ENCODE measurements around the gene MYO1D.

MYO1D gene

GRCh38 chr17:32609884-32610650, 266.9 kb downstream of the MYO1D start:
- no peaks in the 10 kb centered on the region for H3K27me3 ChIP-seq (replicated peaks; ENCODE audit: control insufficient read depth, insufficient read depth, low read length, poor library complexity, severe bottlenecking)
- no peak overlapping the region for H3K27ac ChIP-seq (ENCODE audit: insufficient read depth, low read length, poor library complexity, severe bottlenecking)
- no peaks in the 10 kb centered on the region for H3K9me3 ChIP-seq (ENCODE audit: control insufficient read depth, low read length)
- no peak overlapping the region for H3K4me3 ChIP-seq (ENCODE audit: insufficient read depth, low read depth, low read length, poor library complexity, severe bottlenecking)
- DNase-seq = no peak
- no peaks in the 10 kb centered on the region for H3K4me1 ChIP-seq (ENCODE audit: control insufficient read depth, insufficient read depth, low read length, poor library complexity, severe bottlenecking)
- no peaks in the 10 kb centered on the region for H3K36me3 ChIP-seq (ENCODE audit: control insufficient read depth, insufficient read depth, low read length)

- peak; percentile 17 to 44 (median 36) for DNase-seq
- Histone ChIP-seq H3K27me3 (replicated peaks; ENCODE audit: control insufficient read depth, insufficient read depth, low read length, poor library complexity, severe bottlenecking) (no peaks in the 10 kb centered on the region), H3K27ac (ENCODE audit: insufficient read depth, low read length, poor library complexity, severe bottlenecking) (no peak overlapping the region), H3K4me3 (ENCODE audit: insufficient read depth, low read depth, low read length, poor library complexity, severe bottlenecking) (no peak overlapping the region), H3K36me3 (ENCODE audit: control insufficient read depth, insufficient read depth, low read length) (no peaks in the 10 kb centered on the region), H3K4me1 (ENCODE audit: control insufficient read depth, insufficient read depth, low read length, poor library complexity, severe bottlenecking) (no peaks in the 10 kb centered on the region), H3K9me3 (ENCODE audit: control insufficient read depth, low read length) (no peaks in the 10 kb centered on the region)
These were observed 267.8 kb downstream of the MYO1D start for GRCh38 chr17:32609085-32609484.

- no peaks in the 10 kb centered on the region for H3K27me3 ChIP-seq (replicated peaks; ENCODE audit: control insufficient read depth, insufficient read depth, low read length, poor library complexity, severe bottlenecking)
These were observed 268.7 kb downstream of the MYO1D start for GRCh38 chr17:32608267-32608666.

GRCh38 chr17:32604966-32605365, 272.0 kb downstream of the MYO1D start:
- no peak for DNase-seq
- Histone ChIP-seq H3K36me3 (ENCODE audit: control insufficient read depth, insufficient read depth, low read length) (no peaks in the 10 kb centered on the region), H3K9me3 (ENCODE audit: control insufficient read depth, low read length) (no peaks in the 10 kb centered on the region), H3K27me3 (replicated peaks; ENCODE audit: control insufficient read depth, insufficient read depth, low read length, poor library complexity, severe bottlenecking) (no peaks in the 10 kb centered on the region), H3K27ac (ENCODE audit: insufficient read depth, low read length, poor library complexity, severe bottlenecking) (no peak overlapping the region), H3K4me1 (ENCODE audit: control insufficient read depth, insufficient read depth, low read length, poor library complexity, severe bottlenecking) (no peaks in the 10 kb centered on the region), H3K4me3 (ENCODE audit: insufficient read depth, low read depth, low read length, poor library complexity, severe bottlenecking) (no peak overlapping the region)

More at GRCh38 chr17:32608267-32608666, 268.7 kb downstream of the MYO1D start:
- Histone ChIP-seq H3K9me3 (ENCODE audit: control insufficient read depth, low read length) (no peaks in the 10 kb centered on the region), H3K4me3 (ENCODE audit: insufficient read depth, low read depth, low read length, poor library complexity, severe bottlenecking) (no peak overlapping the region), H3K27ac (ENCODE audit: insufficient read depth, low read length, poor library complexity, severe bottlenecking) (no peak overlapping the region), H3K36me3 (ENCODE audit: control insufficient read depth, insufficient read depth, low read length) (no peaks in the 10 kb centered on the region), H3K4me1 (ENCODE audit: control insufficient read depth, insufficient read depth, low read length, poor library complexity, severe bottlenecking) (no peaks in the 10 kb centered on the region)
- no peak for DNase-seq

GRCh38 chr17:32602396-32602795, 274.5 kb downstream of the MYO1D start:
- no peak for DNase-seq
- Histone ChIP-seq H3K4me1 (ENCODE audit: control insufficient read depth, insufficient read depth, low read length, poor library complexity, severe bottlenecking) (no peaks in the 10 kb centered on the region), H3K9me3 (ENCODE audit: control insufficient read depth, low read length) (no peaks in the 10 kb centered on the region), H3K27me3 (replicated peaks; ENCODE audit: control insufficient read depth, insufficient read depth, low read length, poor library complexity, severe bottlenecking) (no peaks in the 10 kb centered on the region), H3K36me3 (ENCODE audit: control insufficient read depth, insufficient read depth, low read length) (no peaks in the 10 kb centered on the region), H3K27ac (ENCODE audit: insufficient read depth, low read length, poor library complexity, severe bottlenecking) (no peak overlapping the region), H3K4me3 (ENCODE audit: insufficient read depth, low read depth, low read length, poor library complexity, severe bottlenecking) (no peak overlapping the region)

GRCh38 chr17:32601866-32602265, 275.1 kb downstream of the MYO1D start:
- H3K4me1 ChIP-seq (ENCODE audit: control insufficient read depth, insufficient read depth, low read length, poor library complexity, severe bottlenecking) = no peaks in the 10 kb centered on the region
- no peaks in the 10 kb centered on the region for H3K36me3 ChIP-seq (ENCODE audit: control insufficient read depth, insufficient read depth, low read length)
- H3K27me3 ChIP-seq (replicated peaks; ENCODE audit: control insufficient read depth, insufficient read depth, low read length, poor library complexity, severe bottlenecking) = no peaks in the 10 kb centered on the region
- H3K9me3 ChIP-seq (ENCODE audit: control insufficient read depth, low read length) = no peaks in the 10 kb centered on the region
- no peak overlapping the region for H3K4me3 ChIP-seq (ENCODE audit: insufficient read depth, low read depth, low read length, poor library complexity, severe bottlenecking)
- DNase-seq = no peak
- H3K27ac ChIP-seq (ENCODE audit: insufficient read depth, low read length, poor library complexity, severe bottlenecking) = no peak overlapping the region

- DNase-seq = no peak
- no peaks in the 10 kb centered on the region for H3K9me3 ChIP-seq (ENCODE audit: control insufficient read depth, low read length)
- H3K36me3 ChIP-seq (ENCODE audit: control insufficient read depth, insufficient read depth, low read length) = no peaks in the 10 kb centered on the region
- H3K27ac ChIP-seq (ENCODE audit: insufficient read depth, low read length, poor library complexity, severe bottlenecking) = no peak overlapping the region
- H3K27me3 ChIP-seq (replicated peaks; ENCODE audit: control insufficient read depth, insufficient read depth, low read length, poor library complexity, severe bottlenecking) = no peaks in the 10 kb centered on the region
- no peak overlapping the region for H3K4me3 ChIP-seq (ENCODE audit: insufficient read depth, low read depth, low read length, poor library complexity, severe bottlenecking)
- H3K4me1 ChIP-seq (ENCODE audit: control insufficient read depth, insufficient read depth, low read length, poor library complexity, severe bottlenecking) = no peaks in the 10 kb centered on the region
These were observed 280.3 kb downstream of the MYO1D start for GRCh38 chr17:32596628-32597027.

- DNase-seq = no peak
These were observed 280.7 kb downstream of the MYO1D start for GRCh38 chr17:32596206-32596605.

GRCh38 chr17:32593003-32593402, 283.9 kb downstream of the MYO1D start:
- Histone ChIP-seq H3K27me3 (replicated peaks; ENCODE audit: control insufficient read depth, insufficient read depth, low read length, poor library complexity, severe bottlenecking) (no peaks in the 10 kb centered on the region), H3K27ac (ENCODE audit: insufficient read depth, low read length, poor library complexity, severe bottlenecking) (no peak overlapping the region), H3K9me3 (ENCODE audit: control insufficient read depth, low read length) (no peaks in the 10 kb centered on the region), H3K36me3 (ENCODE audit: control insufficient read depth, insufficient read depth, low read length) (no peaks in the 10 kb centered on the region), H3K4me1 (ENCODE audit: control insufficient read depth, insufficient read depth, low read length, poor library complexity, severe bottlenecking) (no peaks in the 10 kb centered on the region), H3K4me3 (ENCODE audit: insufficient read depth, low read depth, low read length, poor library complexity, severe bottlenecking) (no peak overlapping the region)
- DNase-seq = no peak

More at GRCh38 chr17:32596206-32596605, 280.7 kb downstream of the MYO1D start:
- Histone ChIP-seq H3K36me3 (ENCODE audit: control insufficient read depth, insufficient read depth, low read length) (no peaks in the 10 kb centered on the region), H3K27ac (ENCODE audit: insufficient read depth, low read length, poor library complexity, severe bottlenecking) (no peak overlapping the region), H3K9me3 (ENCODE audit: control insufficient read depth, low read length) (no peaks in the 10 kb centered on the region), H3K27me3 (replicated peaks; ENCODE audit: control insufficient read depth, insufficient read depth, low read length, poor library complexity, severe bottlenecking) (no peaks in the 10 kb centered on the region), H3K4me1 (ENCODE audit: control insufficient read depth, insufficient read depth, low read length, poor library complexity, severe bottlenecking) (no peaks in the 10 kb centered on the region), H3K4me3 (ENCODE audit: insufficient read depth, low read depth, low read length, poor library complexity, severe bottlenecking) (no peak overlapping the region)

GRCh38 chr17:32591405-32591804, 285.5 kb downstream of the MYO1D start:
- Histone ChIP-seq H3K27me3 (replicated peaks; ENCODE audit: control insufficient read depth, insufficient read depth, low read length, poor library complexity, severe bottlenecking) (no peaks in the 10 kb centered on the region), H3K4me3 (ENCODE audit: insufficient read depth, low read depth, low read length, poor library complexity, severe bottlenecking) (no peak overlapping the region), H3K27ac (ENCODE audit: insufficient read depth, low read length, poor library complexity, severe bottlenecking) (no peak overlapping the region), H3K4me1 (ENCODE audit: control insufficient read depth, insufficient read depth, low read length, poor library complexity, severe bottlenecking) (no peaks in the 10 kb centered on the region), H3K9me3 (ENCODE audit: control insufficient read depth, low read length) (no peaks in the 10 kb centered on the region), H3K36me3 (ENCODE audit: control insufficient read depth, insufficient read depth, low read length) (no peaks in the 10 kb centered on the region)
- DNase-seq = no peak

Measured in effector memory CD4-positive, alpha-beta T cell (primary cell).